Measurements from ENCODE around the gene GAS7. TPM values are rescaled to one million over a fixed set of nuclear protein-coding genes. Genes with fewer than 3 reads are reported as not detected.
A peak's percentile ranks its signal among the peaks of the same experiment; 100 is the strongest.

Gene GAS7
- total and polyA plus RNA-seq, 4 donors, result 1.2 to 136 (median 32.3) TPM

GRCh38 chr17:10032118-10032852 lies 166.1 kb downstream of the GAS7 start:
- no peak overlapping the region for H3K4me3 ChIP-seq (ENCODE audit: low read length in 2 of 2)
- H3K27ac ChIP-seq (ENCODE audit: low read depth in 1 of 2, low read length in 2 of 2), result no peak overlapping the region
- peaks cover 2% of the 10 kb centered on the region for H3K9me3 ChIP-seq (ENCODE audit: control insufficient read depth, low read length)
- H3K4me1 ChIP-seq (ENCODE audit: control insufficient read depth in 1 of 2, insufficient read depth in 2 of 2, low read length in 2 of 2), result no peaks in the 10 kb centered on the region
- DNase-seq (no peak), ATAC-seq (ENCODE audit: low FRiP score) (no peak)
- H3K36me3 ChIP-seq (ENCODE audit: control insufficient read depth in 1 of 2, insufficient read depth in 2 of 2, low read length in 1 of 2), result no peaks in the 10 kb centered on the region
- intact Hi-C loops (cut with DNase I), result no loop called here
- H3K27me3 ChIP-seq (ENCODE audit: control insufficient read depth in 1 of 2, insufficient read depth in 2 of 2, low read length in 1 of 2), result no peaks in the 10 kb centered on the region
- WGBS, 2 donors, result 41 to 48% methylated on average over 6 of the region's 6 CpGs

GRCh38 chr17:10031606-10032005 lies 166.8 kb downstream of the GAS7 start:
- no peaks in the 10 kb centered on the region for H3K27me3 ChIP-seq (ENCODE audit: control insufficient read depth in 1 of 2, insufficient read depth in 2 of 2, low read length in 1 of 2)
- H3K27ac ChIP-seq (ENCODE audit: low read depth in 1 of 2, low read length in 2 of 2), result no peak overlapping the region
- DNase-seq, result no peak
- no peak for ATAC-seq (ENCODE audit: low FRiP score)
- H3K9me3 ChIP-seq (ENCODE audit: control insufficient read depth, low read length), result peaks cover 2% of the 10 kb centered on the region
- H3K4me1 ChIP-seq (ENCODE audit: control insufficient read depth in 1 of 2, insufficient read depth in 2 of 2, low read length in 2 of 2), result no peaks in the 10 kb centered on the region
- no peaks in the 10 kb centered on the region for H3K36me3 ChIP-seq (ENCODE audit: control insufficient read depth in 1 of 2, insufficient read depth in 2 of 2, low read length in 1 of 2)
- WGBS, 2 donors, result 95 to 96% methylated on average over 11 of the region's 11 CpGs
- intact Hi-C loops (cut with DNase I), result no loop called here
- no peak overlapping the region for H3K4me3 ChIP-seq (ENCODE audit: low read length in 2 of 2)

- H3K36me3 ChIP-seq (ENCODE audit: control insufficient read depth in 1 of 2, insufficient read depth in 2 of 2, low read length in 1 of 2), result no peaks in the 10 kb centered on the region
- intact Hi-C loops (cut with DNase I), result no loop called here
- no peaks in the 10 kb centered on the region for H3K4me1 ChIP-seq (ENCODE audit: control insufficient read depth in 1 of 2, insufficient read depth in 2 of 2, low read length in 2 of 2)
These were observed 167.3 kb downstream of the GAS7 start for GRCh38 chr17:10031127-10031526.

GRCh38 chr17:10029129-10029528 lies 169.3 kb downstream of the GAS7 start:
- intact Hi-C loops (cut with DNase I), result no loop called here
- 73 to 77% methylated on average over 7 of the region's 7 CpGs for WGBS, 2 donors

More at GRCh38 chr17:10031127-10031526, 167.3 kb downstream of the GAS7 start:
- peaks cover 2% of the 10 kb centered on the region for H3K9me3 ChIP-seq (ENCODE audit: control insufficient read depth, low read length)
- DNase-seq (no peak), ATAC-seq (ENCODE audit: low FRiP score) (no peak)
- H3K4me3 ChIP-seq (ENCODE audit: low read length in 2 of 2), result no peak overlapping the region
- H3K27ac ChIP-seq (ENCODE audit: low read depth in 1 of 2, low read length in 2 of 2), result no peak overlapping the region
- 56 to 76% methylated on average over 3 of the region's 3 CpGs for WGBS, 2 donors
- no peaks in the 10 kb centered on the region for H3K27me3 ChIP-seq (ENCODE audit: control insufficient read depth in 1 of 2, insufficient read depth in 2 of 2, low read length in 1 of 2)

GRCh38 chr17:10025976-10026901 lies 172.2 kb downstream of the GAS7 start:
- intact Hi-C loops (cut with DNase I), result no loop called here
- 30 to 43% methylated on average over 21 of the region's 21 CpGs for WGBS, 2 donors
- ATAC-seq (ENCODE audit: low FRiP score) (no peak), DNase-seq (no peak)
- Histone ChIP-seq H3K9me3 (ENCODE audit: control insufficient read depth, low read length) (peaks cover 2% of the 10 kb centered on the region), H3K36me3 (ENCODE audit: control insufficient read depth in 1 of 2, insufficient read depth in 2 of 2, low read length in 1 of 2) (no peaks in the 10 kb centered on the region), H3K27me3 (ENCODE audit: control insufficient read depth in 1 of 2, insufficient read depth in 2 of 2, low read length in 1 of 2) (no peaks in the 10 kb centered on the region), H3K4me1 (ENCODE audit: control insufficient read depth in 1 of 2, insufficient read depth in 2 of 2, low read length in 2 of 2) (no peaks in the 10 kb centered on the region), H3K27ac (ENCODE audit: low read depth in 1 of 2, low read length in 2 of 2) (no peak overlapping the region), H3K4me3 (ENCODE audit: low read length in 2 of 2) (no peak overlapping the region)

More at GRCh38 chr17:10029129-10029528, 169.3 kb downstream of the GAS7 start:
- Histone ChIP-seq H3K36me3 (ENCODE audit: control insufficient read depth in 1 of 2, insufficient read depth in 2 of 2, low read length in 1 of 2) (no peaks in the 10 kb centered on the region), H3K27me3 (ENCODE audit: control insufficient read depth in 1 of 2, insufficient read depth in 2 of 2, low read length in 1 of 2) (no peaks in the 10 kb centered on the region), H3K9me3 (ENCODE audit: control insufficient read depth, low read length) (peaks cover 2% of the 10 kb centered on the region), H3K27ac (ENCODE audit: low read depth in 1 of 2, low read length in 2 of 2) (no peak overlapping the region), H3K4me1 (ENCODE audit: control insufficient read depth in 1 of 2, insufficient read depth in 2 of 2, low read length in 2 of 2) (no peaks in the 10 kb centered on the region), H3K4me3 (ENCODE audit: low read length in 2 of 2) (no peak overlapping the region)
- DNase-seq (no peak), ATAC-seq (ENCODE audit: low FRiP score) (no peak)

- no peak for ATAC-seq (ENCODE audit: low FRiP score)
- DNase-seq, result no peak
- no peak overlapping the region for H3K27ac ChIP-seq (ENCODE audit: low read depth in 1 of 2, low read length in 2 of 2)
- 95 to 98% methylated on average over 6 of the region's 6 CpGs for WGBS, 2 donors
- peaks cover 2% of the 10 kb centered on the region for H3K9me3 ChIP-seq (ENCODE audit: control insufficient read depth, low read length)
- no peaks in the 10 kb centered on the region for H3K4me1 ChIP-seq (ENCODE audit: control insufficient read depth in 1 of 2, insufficient read depth in 2 of 2, low read length in 2 of 2)
- no peaks in the 10 kb centered on the region for H3K27me3 ChIP-seq (ENCODE audit: control insufficient read depth in 1 of 2, insufficient read depth in 2 of 2, low read length in 1 of 2)
- intact Hi-C loops (cut with DNase I), result no loop called here
- H3K36me3 ChIP-seq (ENCODE audit: control insufficient read depth in 1 of 2, insufficient read depth in 2 of 2, low read length in 1 of 2), result no peaks in the 10 kb centered on the region
- H3K4me3 ChIP-seq (ENCODE audit: low read length in 2 of 2), result no peak overlapping the region
These were observed 173.2 kb downstream of the GAS7 start for GRCh38 chr17:10025224-10025623.

DNA sequence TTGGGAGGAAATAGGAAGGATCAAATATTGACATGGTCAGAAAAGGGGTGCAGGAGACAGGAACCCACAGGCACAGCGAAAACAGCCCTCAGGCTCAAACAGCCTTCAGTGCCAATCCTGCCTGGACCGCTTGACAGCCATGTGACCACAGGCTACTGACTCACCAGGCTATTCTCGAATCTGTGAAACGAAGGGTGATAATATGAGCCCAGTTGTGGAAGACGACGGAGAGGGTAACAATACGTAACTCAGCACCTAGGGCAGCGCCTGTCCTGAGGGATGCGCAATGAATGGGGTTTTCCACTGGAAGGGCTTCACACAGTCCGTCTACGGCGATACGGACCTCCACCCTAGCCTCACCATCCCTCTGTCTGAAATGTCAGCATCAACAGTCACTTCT lies 176.0 kb downstream of the GAS7 start:
- intact Hi-C loops (cut with DNase I), result no loop called here
- ATAC-seq (ENCODE audit: low FRiP score) (no peak), DNase-seq (no peak)
- H3K9me3 ChIP-seq (ENCODE audit: control insufficient read depth, low read length), result peaks cover under 1% of the 10 kb centered on the region
- no peaks in the 10 kb centered on the region for H3K27me3 ChIP-seq (ENCODE audit: control insufficient read depth in 1 of 2, insufficient read depth in 2 of 2, low read length in 1 of 2)
- H3K4me1 ChIP-seq (ENCODE audit: control insufficient read depth in 1 of 2, insufficient read depth in 2 of 2, low read length in 2 of 2), result no peaks in the 10 kb centered on the region
- no peaks in the 10 kb centered on the region for H3K36me3 ChIP-seq (ENCODE audit: control insufficient read depth in 1 of 2, insufficient read depth in 2 of 2, low read length in 1 of 2)
- 82 to 86% methylated on average over 13 of the region's 13 CpGs for WGBS, 2 donors
- H3K27ac ChIP-seq (ENCODE audit: low read depth in 1 of 2, low read length in 2 of 2), result no peak overlapping the region
- H3K4me3 ChIP-seq (ENCODE audit: low read length in 2 of 2), result no peak overlapping the region

DNA sequence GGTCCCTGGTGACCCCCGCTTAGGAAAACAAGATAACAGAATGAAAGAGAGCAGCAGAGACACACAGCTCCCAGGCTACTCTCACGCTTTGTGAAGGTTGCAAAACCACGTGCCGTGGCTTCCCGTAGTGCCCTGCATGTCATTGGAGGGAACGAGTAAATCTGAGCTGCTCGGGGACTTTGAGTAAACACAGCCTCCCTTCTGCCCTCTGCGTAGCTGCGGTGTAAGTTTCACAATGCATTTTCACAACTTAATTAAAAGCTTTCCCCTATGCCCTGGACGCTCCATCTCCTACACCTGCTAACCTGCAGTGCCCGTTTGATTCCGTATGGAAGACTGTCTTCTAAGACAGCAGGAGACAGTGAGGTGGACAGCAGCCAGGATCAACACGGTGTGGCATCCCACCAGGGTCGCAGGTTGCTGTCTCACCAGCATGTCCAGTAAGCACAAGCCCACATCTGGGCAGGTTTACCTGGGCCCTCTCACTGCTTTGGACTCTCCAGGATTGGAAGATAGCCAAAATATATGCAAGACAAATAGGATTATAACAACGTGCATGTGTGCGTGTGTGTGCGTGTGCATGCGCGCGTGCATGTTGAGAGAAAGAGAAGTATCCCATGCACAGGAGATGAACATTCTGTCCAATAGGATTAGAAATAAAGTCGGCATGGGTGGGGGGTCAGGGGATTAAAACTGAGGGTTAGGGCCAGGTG lies 177.0 kb downstream of the GAS7 start:
- Histone ChIP-seq H3K27ac (ENCODE audit: low read depth in 1 of 2, low read length in 2 of 2) (no peak overlapping the region), H3K27me3 (ENCODE audit: control insufficient read depth in 1 of 2, insufficient read depth in 2 of 2, low read length in 1 of 2) (no peaks in the 10 kb centered on the region), H3K36me3 (ENCODE audit: control insufficient read depth in 1 of 2, insufficient read depth in 2 of 2, low read length in 1 of 2) (no peaks in the 10 kb centered on the region), H3K4me3 (ENCODE audit: low read length in 2 of 2) (no peak overlapping the region), H3K4me1 (ENCODE audit: control insufficient read depth in 1 of 2, insufficient read depth in 2 of 2, low read length in 2 of 2) (no peaks in the 10 kb centered on the region), H3K9me3 (ENCODE audit: control insufficient read depth, low read length) (no peaks in the 10 kb centered on the region)
- ATAC-seq (ENCODE audit: low FRiP score), result no peak
- intact Hi-C loops (cut with DNase I), result no loop called here
- peak; percentile 69 to 75 for DNase-seq
- WGBS, 2 donors, result 33 to 40% methylated on average over 21 of the region's 21 CpGs

All from aorta (tissue), 5 donors.